H9 (cell line): Measurements from ENCODE around the gene PTPN22. TPM values are rescaled to one million over a fixed set of nuclear protein-coding genes. Genes with fewer than 3 reads are reported as not detected.

ENCODE experiments used
- DNase-seq: peaks from one replicate; pipeline ENCODE4 v3.0.0-alpha.2; 2017
- H2AFZ ChIP-seq: one replicate; pipeline ENCODE4 v1.6.1; 2013; ENCODE audit warnings: mild to moderate bottlenecking, low read length, control low read depth, moderate library complexity
- H2AK5ac ChIP-seq: 2 replicates; pipeline ENCODE4 v1.6.1; 2013; ENCODE audit warnings: low read length, control low read depth, mixed read lengths; ENCODE audit not compliant: insufficient read length
- H2BK120ac ChIP-seq: one replicate; pipeline ENCODE4 v1.6.1; 2013; ENCODE audit warnings: low read depth, mild to moderate bottlenecking, low read length, control low read depth, inconsistent platforms; ENCODE audit not compliant: poor library complexity, severe bottlenecking
- H2BK12ac ChIP-seq: 2 replicates; pipeline ENCODE4 v1.6.1; 2013; ENCODE audit warnings: low read length, control low read depth, mixed read lengths, low read depth; ENCODE audit not compliant: insufficient read length
- H2BK15ac ChIP-seq: 2 replicates; pipeline ENCODE4 v1.6.1; 2013; ENCODE audit warnings: low read depth, low read length, control low read depth
- H2BK20ac ChIP-seq: one replicate; pipeline ENCODE4 v1.6.1; 2013; ENCODE audit warnings: low read depth, mild to moderate bottlenecking, low read length, control low read depth, inconsistent platforms; ENCODE audit not compliant: poor library complexity, severe bottlenecking
- H2BK5ac ChIP-seq: 2 replicates; pipeline ENCODE4 v1.6.1; 2013; ENCODE audit warnings: low read length, control low read depth, mixed read lengths; ENCODE audit not compliant: insufficient read length
- H3K14ac ChIP-seq: 2 replicates; pipeline ENCODE4 v1.6.1; 2013; ENCODE audit warnings: low read length, control low read depth; ENCODE audit not compliant: insufficient read depth
- H3K18ac ChIP-seq: 2 replicates; pipeline ENCODE4 v1.6.1; 2013; ENCODE audit warnings: low read depth, mild to moderate bottlenecking, mixed read lengths, low read length, control low read depth; ENCODE audit not compliant: insufficient read length
- H3K23ac ChIP-seq: 2 replicates; pipeline ENCODE4 v1.6.1; 2013; ENCODE audit warnings: low read length, control low read depth, mixed read lengths, low read depth; ENCODE audit not compliant: insufficient read length
- H3K23me2 ChIP-seq: 2 replicates; pipeline ENCODE4 v1.6.1; 2013; ENCODE audit warnings: low read depth, mild to moderate bottlenecking, mixed read lengths, low read length, control low read depth; ENCODE audit not compliant: insufficient read length, poor library complexity, severe bottlenecking
- H3K27ac ChIP-seq: 2 replicates; pipeline ENCODE4 v1.5.1; 2013; ENCODE audit warnings: low read length, control low read depth, mixed read lengths, low read depth; ENCODE audit not compliant: insufficient read length
- H3K27me3 ChIP-seq: 2 replicates; pipeline ENCODE4 v1.6.1; 2013; ENCODE audit warnings: low read length, control low read depth, inconsistent platforms; ENCODE audit not compliant: insufficient read depth
- H3K4ac ChIP-seq: 2 replicates; pipeline ENCODE4 v1.6.1; 2013; ENCODE audit warnings: low read depth, mild to moderate bottlenecking, control low read depth, inconsistent platforms, low read length, moderate library complexity
- H3K4me1 ChIP-seq: 2 replicates; pipeline ENCODE4 v1.6.1; 2013; ENCODE audit warnings: low read length, control low read depth, inconsistent platforms; ENCODE audit not compliant: insufficient read depth
- H3K4me2 ChIP-seq: 2 replicates; pipeline ENCODE4 v1.6.1; 2013; ENCODE audit warnings: low read length, control low read depth, mixed read lengths; ENCODE audit not compliant: insufficient read length, insufficient read depth
- H3K56ac ChIP-seq: 2 replicates; pipeline ENCODE4 v1.6.1; 2013; ENCODE audit warnings: low read depth, mild to moderate bottlenecking, mixed read lengths, low read length, control low read depth; ENCODE audit not compliant: insufficient read length
- H3K79me1 ChIP-seq: 2 replicates; pipeline ENCODE4 v1.6.1; 2013; ENCODE audit warnings: low read depth, mild to moderate bottlenecking, moderate library complexity, low read length, control low read depth, inconsistent platforms; ENCODE audit not compliant: insufficient read depth, poor library complexity, severe bottlenecking
- H3K79me2 ChIP-seq: 2 replicates; pipeline ENCODE4 v1.6.1; 2013; ENCODE audit warnings: low read length, control low read depth, inconsistent platforms; ENCODE audit not compliant: insufficient read depth
- H3K9ac ChIP-seq: 2 replicates; pipeline ENCODE4 v1.6.1; 2013; ENCODE audit warnings: low read length, control low read depth, mixed read lengths; ENCODE audit not compliant: insufficient read length; ENCODE audit errors: extremely low read depth
- H3K9me3 ChIP-seq: one replicate; pipeline ENCODE4 v1.6.1; 2013; ENCODE audit warnings: low read depth, low read length, inconsistent platforms; ENCODE audit not compliant: control insufficient read depth
- H3T11ph ChIP-seq: one replicate; pipeline ENCODE4 v1.6.1; 2013; ENCODE audit warnings: mild to moderate bottlenecking, low read length, control low read depth, inconsistent platforms
- H4K20me1 ChIP-seq: one replicate; pipeline ENCODE4 v1.6.1; 2013; ENCODE audit not compliant: control insufficient read depth, insufficient read length, insufficient read depth
- H4K5ac ChIP-seq: 2 replicates; pipeline ENCODE4 v1.6.1; 2013; ENCODE audit warnings: low read depth, mild to moderate bottlenecking, mixed read lengths, low read length, control low read depth; ENCODE audit not compliant: insufficient read length
- H4K8ac ChIP-seq: replicated peaks from 2 replicates; pipeline ENCODE4 v1.6.1; 2013; ENCODE audit warnings: low read length, control low read depth, mixed read lengths, low read depth; ENCODE audit not compliant: insufficient read length
- H4K91ac ChIP-seq: 2 replicates; pipeline ENCODE4 v1.6.1; 2013; ENCODE audit warnings: low read depth, mild to moderate bottlenecking, moderate library complexity, mixed read lengths, low read length, control low read depth; ENCODE audit not compliant: insufficient read length
- H3K27ac Mint-ChIP-seq, 3 experiments: 2 replicates in 2 of 3; 3 replicates in 1 of 3; pipeline ENCODE4 v1.8.0; 2020 to 2021; ENCODE audit warnings: mixed read lengths in 3 of 3, mild to moderate bottlenecking in 1 of 3, moderate library complexity in 1 of 3
- H3K27me3 Mint-ChIP-seq: 2 replicates; pipeline ENCODE4 v1.8.0; 2021; ENCODE audit warnings: low read depth, mild to moderate bottlenecking, moderate library complexity, mixed read lengths
- H3K36me3 Mint-ChIP-seq, 3 experiments: 2 replicates in 2 of 3; 3 replicates in 1 of 3; pipeline ENCODE4 v1.8.0; 2020 to 2021; ENCODE audit warnings: low read depth in 3 of 3, mixed read lengths in 3 of 3; ENCODE audit not compliant: insufficient read depth in 1 of 3
- H3K4me1 Mint-ChIP-seq, 2 experiments: 2 replicates each; pipeline ENCODE4 v1.8.0; 2020; ENCODE audit warnings: mixed read lengths in 2 of 2
- H3K4me3 Mint-ChIP-seq, 2 experiments: 2 replicates in 1 of 2; 3 replicates in 1 of 2; pipeline ENCODE4 v1.8.0; 2020 to 2021; ENCODE audit warnings: mild to moderate bottlenecking in 2 of 2, mixed read lengths in 2 of 2, moderate library complexity in 1 of 2
- H3K9me3 Mint-ChIP-seq, 2 experiments: 2 replicates in 1 of 2; 3 replicates in 1 of 2; pipeline ENCODE4 v1.8.0; 2020; ENCODE audit warnings: mild to moderate bottlenecking in 2 of 2, mixed read lengths in 2 of 2, moderate library complexity in 1 of 2
- CTCF ChIP-seq: fragments of 200-600 bp; sonication (generic); conservative IDR thresholded peaks from 3 replicates; pipeline ENCODE4 v1.8.0; 2021; ENCODE audit warnings: antibody characterized with exemption, mild to moderate bottlenecking
- WGBS: extraction: QIAGEN DNeasy Blood & Tissue Kit; methylation state at CpG from one replicate; pipeline ENCODE4 v1.1.7; 2013; ENCODE audit warnings: missing lambda C conversion rate, low lambda C conversion rate, mixed read lengths; ENCODE audit not compliant: insufficient read length; ENCODE audit errors: extremely low coverage; 5-methylcytosine and 5-hydroxymethylcytosine counted together
- total RNA-seq: library from RNA; stranded (reverse); gene quantifications from 2 replicates; pipeline ENCODE4 v1.2.1, GENCODE V29; 2021

PTPN22 gene
- total RNA-seq, 1 experiment from 2014 or later, result not detected

- no peak for DNase-seq
- no peak overlapping the region for H3K27ac Mint-ChIP-seq
These were observed 15.2 kb upstream of the PTPN22 start for GRCh38 chr1:113886417-113887401.

More at GRCh38 chr1:113886417-113887401, 15.2 kb upstream of the PTPN22 start:
- Histone ChIP-seq H2BK20ac (no peak overlapping the region), H2BK12ac (no peak overlapping the region), H3K9me3 (no peaks in the 10 kb centered on the region), H2BK120ac (no peak overlapping the region), H3K56ac (no peak overlapping the region), H3K9ac (no peak overlapping the region), H2BK5ac (no peak overlapping the region), H3K27me3 (no peaks in the 10 kb centered on the region), H3K18ac (no peak overlapping the region), H2AFZ (no peak overlapping the region), H4K20me1 (no peaks in the 10 kb centered on the region), H3K4ac (no peak overlapping the region), H3K14ac (no peak overlapping the region; the same call in 1 of the 2 replicates), H3K4me2 (no peak overlapping the region), H2BK15ac (no peak overlapping the region), H4K91ac (no peak overlapping the region), H4K5ac (no peak overlapping the region), H3K23ac (no peak overlapping the region), H3K27ac (no peak overlapping the region), H3K23me2 (no peaks in the 10 kb centered on the region), H4K8ac (no peak overlapping the region), H3T11ph (no peak overlapping the region), H3K79me2 (no peaks in the 10 kb centered on the region), H3K79me1 (no peaks in the 10 kb centered on the region), H2AK5ac (no peak overlapping the region), H3K4me1 (no peaks in the 10 kb centered on the region)
- no CpG with 5 or more reads among the region's 17 CpGs for WGBS
- TF ChIP-seq CTCF, result no peak
- no peaks in the 10 kb centered on the region for H3K27me3 Mint-ChIP-seq
- no peaks in the 10 kb centered on the region for H3K9me3 Mint-ChIP-seq
- H3K36me3 Mint-ChIP-seq, result no peaks in the 10 kb centered on the region
- no peak overlapping the region for H3K4me3 Mint-ChIP-seq
- no peaks in the 10 kb centered on the region for H3K4me1 Mint-ChIP-seq
